ENCODE data around the gene P4HB.

Gene P4HB

DNA sequence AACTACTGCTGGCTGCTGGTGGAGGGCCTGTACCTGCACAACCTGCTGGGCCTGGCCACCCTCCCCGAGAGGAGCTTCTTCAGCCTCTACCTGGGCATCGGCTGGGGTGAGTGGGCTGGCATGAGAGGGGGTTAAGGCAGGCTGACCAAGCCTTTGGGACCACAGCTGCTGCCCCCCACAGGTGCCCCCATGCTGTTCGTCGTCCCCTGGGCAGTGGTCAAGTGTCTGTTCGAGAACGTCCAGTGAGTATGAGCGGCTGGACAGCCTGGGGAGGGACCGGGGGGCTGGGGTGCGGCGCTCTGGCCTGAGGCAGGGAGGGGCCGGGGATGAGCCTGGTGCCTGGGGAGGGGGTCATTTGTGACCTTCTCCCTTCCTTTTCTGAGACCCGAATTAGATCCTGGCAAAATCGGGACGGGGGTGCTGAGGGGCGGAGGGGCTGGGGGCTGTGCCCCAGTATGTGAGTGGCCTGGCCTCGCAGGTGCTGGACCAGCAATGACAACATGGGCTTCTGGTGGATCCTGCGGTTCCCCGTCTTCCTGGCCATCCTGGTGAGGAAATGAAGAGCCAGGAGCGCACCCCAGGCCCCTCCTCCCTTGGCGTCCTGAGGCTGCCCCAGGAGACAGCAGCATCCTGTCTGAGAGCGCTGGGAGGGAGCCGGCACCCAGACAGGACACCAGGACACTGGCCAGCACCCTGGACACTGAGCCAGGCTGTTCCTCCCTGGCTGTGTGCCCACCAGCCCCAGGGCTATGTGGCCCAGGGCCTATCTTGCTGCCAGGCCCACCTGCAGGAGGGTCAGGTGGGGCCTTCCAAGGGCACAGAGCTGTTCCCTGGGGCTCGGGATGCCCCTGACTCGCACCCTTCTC is 48.4 kb downstream of the P4HB start:
- no peaks in the 10 kb centered on the region for H3K9me3 Mint-ChIP-seq
- no peak overlapping the region for H3K4me3 Mint-ChIP-seq
- no peaks in the 10 kb centered on the region for H3K36me3 Mint-ChIP-seq
- CTCF ChIA-PET = no interaction called here
- H3K27me3 Mint-ChIP-seq = peaks cover 58% of the 10 kb centered on the region
- no peak overlapping the region for H3K27ac Mint-ChIP-seq
- DNase-seq = no peak
- H3K4me1 Mint-ChIP-seq = no peaks in the 10 kb centered on the region

DNA sequence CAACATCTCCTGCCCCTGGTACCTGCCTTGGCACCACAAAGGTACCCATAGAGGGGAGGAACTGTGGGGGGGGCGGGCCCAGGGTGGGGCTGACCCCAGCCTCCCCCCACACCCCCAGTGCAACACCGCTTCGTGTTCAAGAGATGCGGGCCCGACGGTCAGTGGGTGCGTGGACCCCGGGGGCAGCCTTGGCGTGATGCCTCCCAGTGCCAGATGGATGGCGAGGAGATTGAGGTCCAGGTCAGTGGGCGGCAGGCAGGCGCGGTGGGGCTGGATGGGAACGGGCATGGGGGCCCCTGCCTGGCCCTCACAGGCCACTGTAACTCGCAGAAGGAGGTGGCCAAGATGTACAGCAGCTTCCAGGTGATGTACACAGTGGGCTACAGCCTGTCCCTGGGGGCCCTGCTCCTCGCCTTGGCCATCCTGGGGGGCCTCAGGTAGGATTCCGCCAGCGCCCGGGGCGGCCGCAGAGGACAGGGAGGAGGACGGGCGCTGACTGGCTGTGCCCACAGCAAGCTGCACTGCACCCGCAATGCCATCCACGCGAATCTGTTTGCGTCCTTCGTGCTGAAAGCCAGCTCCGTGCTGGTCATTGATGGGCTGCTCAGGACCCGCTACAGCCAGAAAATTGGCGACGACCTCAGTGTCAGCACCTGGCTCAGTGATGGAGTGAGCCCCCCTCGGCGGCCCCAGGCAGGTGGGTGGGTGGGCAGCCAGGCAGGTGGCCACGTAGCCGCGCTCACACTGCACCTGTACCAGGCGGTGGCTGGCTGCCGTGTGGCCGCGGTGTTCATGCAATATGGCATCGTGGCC is 49.2 kb downstream of the P4HB start:
- Mint-ChIP-seq H3K27me3 (peaks cover 60% of the 10 kb centered on the region), H3K4me3 (no peak overlapping the region), H3K27ac (no peak overlapping the region), H3K9me3 (no peaks in the 10 kb centered on the region), H3K4me1 (no peaks in the 10 kb centered on the region), H3K36me3 (no peaks in the 10 kb centered on the region)
- CTCF ChIA-PET = no interaction called here
- DNase-seq = no peak

DNA sequence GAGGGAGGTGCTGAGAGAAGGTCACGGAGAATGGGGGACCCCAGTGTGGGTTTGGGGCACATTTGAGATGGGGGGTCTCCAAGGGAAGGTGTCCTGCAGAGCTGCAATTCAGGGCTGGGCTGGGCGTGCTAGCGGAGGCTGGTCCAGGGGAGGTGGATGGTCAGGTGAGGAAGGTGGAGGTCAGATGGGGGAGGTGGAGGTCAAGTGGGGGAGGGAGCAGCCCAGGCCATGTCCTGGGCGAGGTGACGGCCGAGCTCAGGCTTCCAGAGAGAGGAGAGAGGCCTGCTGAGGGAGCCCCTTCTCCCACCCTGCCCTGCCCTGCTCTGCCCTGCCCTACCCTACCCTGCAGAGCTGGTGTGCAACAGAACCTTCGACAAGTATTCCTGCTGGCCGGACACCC is 49.9 kb downstream of the P4HB start:
- H3K27me3 Mint-ChIP-seq = peaks cover 60% of the 10 kb centered on the region
- H3K36me3 Mint-ChIP-seq = no peaks in the 10 kb centered on the region
- H3K27ac Mint-ChIP-seq = no peak overlapping the region
- DNase-seq = no peak
- H3K9me3 Mint-ChIP-seq = no peaks in the 10 kb centered on the region
- CTCF ChIA-PET = no interaction called here
- H3K4me1 Mint-ChIP-seq = no peaks in the 10 kb centered on the region
- H3K4me3 Mint-ChIP-seq = no peak overlapping the region

DNA sequence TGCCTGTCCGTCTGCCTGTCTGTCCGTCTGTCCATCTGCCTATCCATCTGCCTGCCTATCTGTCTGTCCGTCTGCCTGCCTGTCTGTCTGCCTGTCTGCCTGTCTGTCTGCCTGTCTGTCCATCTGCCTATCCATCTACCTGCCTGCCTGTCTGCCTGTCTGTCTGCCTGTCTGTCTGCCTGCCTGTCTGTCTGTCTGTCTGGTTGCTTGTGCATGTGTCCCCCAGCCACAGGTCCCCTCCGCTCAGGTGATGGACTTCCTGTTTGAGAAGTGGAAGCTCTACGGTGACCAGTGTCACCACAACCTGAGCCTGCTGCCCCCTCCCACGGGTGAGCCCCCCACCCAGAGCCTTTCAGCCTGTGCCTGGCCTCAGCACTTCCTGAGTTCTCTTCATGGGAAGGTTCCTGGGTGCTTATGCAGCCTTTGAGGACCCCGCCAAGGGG is 50.8 kb downstream of the P4HB start:
- Mint-ChIP-seq H3K27ac (no peak overlapping the region), H3K27me3 (peaks cover 64% of the 10 kb centered on the region), H3K9me3 (no peaks in the 10 kb centered on the region), H3K4me3 (no peak overlapping the region), H3K4me1 (no peaks in the 10 kb centered on the region), H3K36me3 (no peaks in the 10 kb centered on the region)
- no peak for DNase-seq
- CTCF ChIA-PET = no interaction called here

DNA sequence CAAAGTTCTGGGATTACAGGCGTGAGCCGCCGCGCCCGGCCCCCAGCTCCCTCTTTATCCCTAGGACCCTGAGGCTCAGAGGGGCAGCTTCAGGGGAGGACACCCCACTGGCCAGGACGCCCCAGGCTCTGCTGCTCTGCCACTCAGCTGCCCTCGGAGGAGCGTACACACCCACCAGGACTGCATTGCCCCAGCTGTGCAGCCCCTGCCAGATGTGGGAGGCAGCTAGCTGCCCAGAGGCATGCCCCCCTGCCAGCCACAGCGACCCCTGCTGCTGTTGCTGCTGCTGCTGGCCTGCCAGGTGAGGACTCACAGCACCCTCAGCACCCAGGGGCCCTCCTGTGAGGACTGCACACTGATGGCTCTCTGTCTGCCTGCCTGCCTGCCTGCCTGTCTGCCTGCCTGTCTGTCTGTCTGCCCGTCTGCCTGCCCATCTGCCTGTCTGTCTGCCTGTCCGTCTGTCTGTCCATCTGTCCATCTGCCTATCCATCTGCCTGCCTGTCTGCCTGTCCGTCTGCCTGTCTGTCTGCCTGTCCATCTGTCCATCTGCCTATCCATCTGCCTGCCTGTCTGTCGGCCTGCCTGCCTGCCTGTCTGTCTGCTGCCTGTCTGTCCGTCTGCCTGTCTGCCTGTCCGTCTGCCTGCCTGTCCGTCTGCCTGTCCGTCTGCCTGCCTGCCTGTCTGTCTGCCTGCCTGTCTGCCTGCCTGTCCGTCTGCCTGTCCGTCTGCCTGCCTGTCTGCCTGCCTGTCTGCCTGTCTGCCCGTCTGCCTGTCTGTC is 51.4 kb downstream of the P4HB start:
- DNase-seq = no peak
- Mint-ChIP-seq H3K36me3 (no peaks in the 10 kb centered on the region), H3K27ac (no peak overlapping the region), H3K9me3 (no peaks in the 10 kb centered on the region), H3K4me3 (no peak overlapping the region), H3K27me3 (peaks cover 65% of the 10 kb centered on the region), H3K4me1 (no peaks in the 10 kb centered on the region)
- CTCF ChIA-PET = no interaction called here

DNA sequence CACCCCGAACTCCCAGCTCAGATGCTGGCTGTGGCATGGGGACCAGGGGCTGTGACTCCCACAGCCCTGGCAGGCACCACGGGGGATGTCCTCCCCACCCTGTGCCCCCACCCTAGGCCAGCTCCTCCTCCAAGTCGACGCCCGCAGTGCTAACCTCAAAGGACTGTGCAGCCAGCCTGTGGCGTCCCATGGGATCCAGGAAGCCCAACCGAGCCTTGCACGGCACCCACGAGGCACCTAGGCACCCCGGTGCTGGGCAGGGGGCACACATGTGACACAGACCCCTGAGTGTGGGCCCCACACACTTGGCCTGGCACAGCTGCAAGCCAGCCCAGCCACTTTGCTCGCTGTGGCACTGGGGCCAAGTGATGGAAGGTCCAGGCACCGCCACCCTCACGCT is 52.5 kb downstream of the P4HB start:
- H3K27ac Mint-ChIP-seq = no peak overlapping the region
- peaks cover 76% of the 10 kb centered on the region for H3K27me3 Mint-ChIP-seq
- no peak overlapping the region for H3K4me3 Mint-ChIP-seq

DNA sequence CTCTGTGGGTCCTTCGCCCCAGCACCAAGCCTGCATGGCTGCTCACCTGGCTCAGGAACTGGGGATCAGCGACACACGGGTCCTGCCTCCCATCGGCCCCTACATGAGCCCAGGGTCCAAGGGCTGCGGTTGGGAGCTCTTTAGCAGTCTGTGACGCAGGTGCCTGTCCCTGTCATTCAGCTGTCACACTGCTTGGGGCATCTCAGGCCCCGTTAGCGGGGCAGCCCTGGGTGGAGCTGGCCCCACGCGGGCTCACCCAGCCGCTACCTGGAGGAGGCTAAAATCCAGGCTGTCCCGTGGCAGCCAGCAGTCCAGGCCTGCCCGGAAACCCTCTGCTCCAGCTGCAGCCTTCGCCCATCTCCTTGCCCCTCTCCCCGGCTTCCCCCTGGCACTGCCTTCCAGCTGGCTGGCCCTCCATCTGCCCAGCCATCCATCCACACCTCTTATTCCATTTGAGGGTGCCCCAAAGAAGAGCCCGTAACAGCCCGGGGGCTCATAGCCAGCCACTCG is 53.1 kb downstream of the P4HB start:
- DNase-seq = no peak
- peaks cover 78% of the 10 kb centered on the region for H3K27me3 Mint-ChIP-seq
- CTCF ChIA-PET = no interaction called here
- peaks cover 6% of the 10 kb centered on the region for H3K4me1 Mint-ChIP-seq
- no peak overlapping the region for H3K27ac Mint-ChIP-seq
- no peaks in the 10 kb centered on the region for H3K36me3 Mint-ChIP-seq
- H3K9me3 Mint-ChIP-seq = no peaks in the 10 kb centered on the region
- H3K4me3 Mint-ChIP-seq = no peak overlapping the region

More for the DNA sequence above, 52.5 kb downstream of the P4HB start:
- Mint-ChIP-seq H3K9me3 (no peaks in the 10 kb centered on the region), H3K4me1 (peaks cover under 1% of the 10 kb centered on the region), H3K36me3 (no peaks in the 10 kb centered on the region)
- no peak for DNase-seq
- CTCF ChIA-PET = no interaction called here

DNA sequence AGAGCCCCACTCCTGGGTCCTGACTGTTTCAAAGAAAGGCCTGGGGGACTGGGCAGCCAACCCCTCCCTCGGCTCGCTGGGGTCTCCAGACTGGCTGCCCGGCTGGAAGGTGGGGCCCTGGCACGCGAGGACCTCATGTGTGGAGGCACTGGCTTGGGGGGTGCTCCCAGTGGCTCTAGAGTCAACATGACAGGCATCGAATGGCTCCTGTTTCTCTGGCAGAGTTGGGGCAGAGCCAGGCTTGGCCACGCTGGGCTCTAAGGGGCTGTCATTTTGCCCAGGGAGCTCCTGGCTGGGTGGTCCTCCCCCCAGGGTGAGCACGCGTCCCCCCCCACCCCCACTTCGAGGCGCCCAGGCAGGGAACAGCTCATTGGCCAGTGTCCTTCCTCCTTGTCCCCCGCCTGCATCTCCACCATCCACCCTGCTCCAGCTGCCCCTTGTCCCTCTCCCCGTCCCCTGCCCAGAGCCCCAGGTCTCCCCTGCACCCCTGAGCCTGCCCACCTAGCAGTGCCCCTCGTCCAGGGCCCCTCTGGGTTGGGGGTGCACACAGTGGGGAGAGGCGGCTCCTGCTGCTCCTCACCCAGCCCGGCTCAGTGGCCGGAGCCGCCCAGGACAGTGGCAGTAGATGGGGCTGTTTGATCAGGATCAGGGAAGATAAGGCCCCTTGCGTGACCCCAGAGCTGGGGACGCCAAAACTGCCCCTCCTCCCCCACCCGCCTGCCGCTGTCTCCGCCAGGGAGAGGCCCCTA is 53.7 kb downstream of the P4HB start:
- peaks cover 6% of the 10 kb centered on the region for H3K4me1 Mint-ChIP-seq
- no peak for DNase-seq

DNA sequence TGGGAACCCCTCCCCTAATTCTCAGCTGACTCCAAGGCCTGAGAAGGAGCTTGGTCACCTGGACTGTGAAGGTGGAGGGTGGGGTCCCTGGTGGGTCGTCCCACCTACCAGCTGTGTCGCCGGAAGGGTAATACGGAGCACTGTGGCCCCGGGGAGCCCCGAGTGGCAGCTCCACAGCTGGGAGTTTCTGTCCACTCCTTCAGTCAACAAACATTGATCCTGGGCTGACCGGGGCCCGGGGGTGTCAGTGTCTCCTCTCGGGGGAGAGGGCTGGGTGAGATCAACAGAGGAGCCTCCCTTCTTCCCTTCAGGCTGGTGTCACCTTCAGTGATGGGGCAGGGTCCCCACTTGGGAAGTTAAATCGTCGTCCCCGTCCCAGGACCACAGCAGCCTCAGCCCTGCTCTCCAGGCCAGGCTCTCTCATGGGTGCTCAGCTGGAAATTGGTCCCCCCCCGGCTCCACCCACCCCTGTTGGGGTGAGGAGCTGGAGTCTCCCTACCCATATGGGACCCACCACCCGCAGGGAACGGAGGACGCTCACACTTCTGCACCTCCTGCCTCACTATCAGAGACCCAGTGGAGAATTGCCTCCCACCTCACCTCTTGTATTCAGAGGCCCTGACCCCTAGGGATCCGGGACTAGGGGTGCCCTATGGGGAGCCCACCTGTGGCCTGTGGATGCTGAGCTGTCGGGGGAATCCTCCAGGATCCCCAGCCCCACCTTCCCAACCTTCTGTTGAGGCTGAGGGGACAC is 54.5 kb downstream of the P4HB start:
- Mint-ChIP-seq H3K27me3 (peaks cover 91% of the 10 kb centered on the region), H3K36me3 (no peaks in the 10 kb centered on the region), H3K4me3 (no peak overlapping the region), H3K4me1 (peaks cover 6% of the 10 kb centered on the region), H3K9me3 (no peaks in the 10 kb centered on the region), H3K27ac (no peak overlapping the region)
- DNase-seq = no peak
- CTCF ChIA-PET = no interaction called here

More for the DNA sequence above, 53.7 kb downstream of the P4HB start:
- no peak overlapping the region for H3K4me3 Mint-ChIP-seq
- no peaks in the 10 kb centered on the region for H3K36me3 Mint-ChIP-seq
- H3K9me3 Mint-ChIP-seq = no peaks in the 10 kb centered on the region
- no peak overlapping the region for H3K27ac Mint-ChIP-seq
- peaks cover 84% of the 10 kb centered on the region for H3K27me3 Mint-ChIP-seq
- CTCF ChIA-PET = no interaction called here

DNA sequence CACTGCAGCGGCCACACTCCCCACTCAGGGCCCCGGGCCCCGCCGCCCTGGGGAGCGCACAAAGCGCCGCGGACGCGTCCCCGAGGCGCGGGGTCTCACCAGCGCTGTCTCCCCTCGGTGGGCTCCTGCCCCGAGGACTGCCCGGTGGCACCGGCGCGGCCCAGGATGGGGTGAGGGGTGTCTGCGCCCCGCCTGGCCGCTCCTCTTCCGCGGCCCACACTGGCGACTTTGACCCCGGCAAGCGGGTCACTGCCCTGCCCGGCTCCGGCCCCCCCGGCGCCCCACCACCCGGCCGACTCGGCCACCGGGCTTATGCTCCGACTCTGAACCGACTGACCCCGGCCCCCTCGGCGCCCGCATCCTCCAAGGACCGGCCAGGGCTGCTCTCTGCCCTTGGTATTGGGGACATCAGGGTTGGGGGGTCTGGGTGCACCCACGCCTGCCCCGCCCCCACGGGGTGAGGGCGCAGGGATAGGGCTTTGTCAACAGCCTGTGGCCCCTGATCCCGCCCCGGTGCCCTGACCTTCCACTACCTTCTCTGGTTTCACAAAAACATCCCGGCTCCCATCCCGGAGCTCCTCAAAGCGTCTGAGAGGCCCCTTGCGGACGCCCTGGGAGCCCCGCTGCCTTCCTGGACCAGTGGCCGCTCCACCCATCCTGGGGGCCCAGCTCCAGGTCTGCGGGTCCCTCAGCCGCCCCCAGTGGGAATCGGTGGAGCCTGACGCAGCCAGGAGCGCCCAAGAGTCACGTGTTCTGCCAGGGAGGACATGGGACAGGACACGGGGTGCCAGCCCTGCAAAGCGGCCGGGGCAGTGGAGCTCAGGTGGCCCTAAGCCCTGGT is 55.6 kb downstream of the P4HB start:
- no peaks in the 10 kb centered on the region for H3K36me3 Mint-ChIP-seq
- no peak overlapping the region for H3K4me3 Mint-ChIP-seq
- H3K27ac Mint-ChIP-seq = peak overlapping the region; percentile 33
- peaks cover 95% of the 10 kb centered on the region for H3K27me3 Mint-ChIP-seq
- peaks cover 6% of the 10 kb centered on the region for H3K4me1 Mint-ChIP-seq
- no peaks in the 10 kb centered on the region for H3K9me3 Mint-ChIP-seq
- CTCF ChIA-PET = no interaction called here
- no peak for DNase-seq

DNA sequence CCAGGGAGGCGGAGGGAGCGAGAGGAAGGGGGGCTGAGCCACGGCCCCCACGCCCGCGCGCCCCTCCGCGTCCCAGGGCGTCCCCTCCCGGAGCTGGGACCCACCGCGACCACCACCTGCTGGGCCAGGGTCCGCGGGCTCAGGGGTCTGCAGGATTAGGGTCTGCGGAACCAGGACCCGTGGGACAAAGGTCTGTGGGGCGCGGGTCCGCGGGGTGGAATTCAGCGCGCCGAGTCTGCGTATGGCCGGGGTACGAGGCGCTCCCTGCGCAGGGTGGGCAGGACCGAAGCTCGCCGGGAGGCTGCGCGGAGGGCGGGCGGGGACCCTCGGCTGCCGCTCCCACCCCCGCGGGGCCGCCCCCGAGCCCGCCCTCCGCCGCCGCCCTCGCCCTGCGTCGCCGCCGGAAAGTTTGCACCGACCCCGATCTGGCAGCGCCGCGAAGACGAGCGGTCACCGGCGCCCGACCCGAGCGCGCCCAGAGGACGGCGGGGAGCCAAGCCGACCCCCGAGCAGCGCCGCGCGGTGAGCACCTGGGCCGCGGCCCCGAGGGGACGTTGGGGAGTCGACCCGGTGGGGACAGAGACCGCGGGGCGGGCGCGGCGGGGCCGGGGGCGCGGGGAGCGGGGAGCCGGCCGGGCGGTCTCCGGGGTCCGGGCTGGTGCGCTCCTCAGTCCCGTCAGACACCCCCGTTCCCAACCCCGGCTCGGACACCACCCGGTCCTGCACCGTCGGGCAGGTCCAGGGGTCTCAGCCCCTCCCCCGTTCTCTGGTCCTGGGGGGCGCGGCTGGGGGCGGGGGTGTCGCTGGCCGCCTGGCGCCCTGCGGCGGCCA is 56.4 kb downstream of the P4HB start, which contains the start of gene GCGR:
TSS of gene GCGR (plus strand) at position 423 of the 831 bp plus-strand sequence. CDS start 4,869 bp downstream, outside the sequence.
- Mint-ChIP-seq H3K9me3 (no peaks in the 10 kb centered on the region), H3K27me3 (peaks cover 92% of the 10 kb centered on the region), H3K36me3 (no peaks in the 10 kb centered on the region), H3K27ac (peak within 1 kb of the TSS; percentile 33), H3K4me3 (no peak within 1 kb of the TSS), H3K4me1 (peaks cover 6% of the 10 kb centered on the region)
- CTCF ChIA-PET = no interaction called here
- DNase-seq = no peak
